Osteocyte (in vitro differentiated cells): ENCODE results near the gene SLC1A3. TPM values are rescaled to one million over a fixed set of nuclear protein-coding genes. Genes with fewer than 3 reads are reported as not detected.
"Not testable (repeated sequence)": the region's sequence is repeated elsewhere in the genome, so short reads cannot be mapped to it uniquely, and the experiment has no call there.

Experiments
- DNase-seq: peaks from one replicate; pipeline ENCODE4 v3.0.0; 2021; ENCODE audit warnings: mixed read lengths; ENCODE audit not compliant: unreplicated experiment; ENCODE audit errors: extremely low spot score
- H3K27ac Mint-ChIP-seq: one replicate; pipeline ENCODE4 v1.8.0; 2021; ENCODE audit warnings: mild to moderate bottlenecking, mixed read lengths; ENCODE audit not compliant: unreplicated experiment
- H3K27me3 Mint-ChIP-seq: one replicate; pipeline ENCODE4 v1.8.0; 2021; ENCODE audit warnings: mixed read lengths; ENCODE audit not compliant: unreplicated experiment
- H3K36me3 Mint-ChIP-seq: one replicate; pipeline ENCODE4 v1.8.0; 2021; ENCODE audit warnings: mixed read lengths; ENCODE audit not compliant: unreplicated experiment
- H3K4me1 Mint-ChIP-seq: one replicate; pipeline ENCODE4 v1.8.0; 2021; ENCODE audit warnings: mixed read lengths; ENCODE audit not compliant: unreplicated experiment
- H3K4me3 Mint-ChIP-seq: one replicate; pipeline ENCODE4 v1.8.0; 2021; ENCODE audit warnings: mild to moderate bottlenecking, moderate library complexity, mixed read lengths; ENCODE audit not compliant: unreplicated experiment
- H3K9me3 Mint-ChIP-seq: one replicate; pipeline ENCODE4 v1.8.0; 2021; ENCODE audit warnings: mixed read lengths; ENCODE audit not compliant: unreplicated experiment
- CTCF ChIP-seq: fragments of 200-600 bp; sonication (generic); IDR thresholded peaks from 2 replicates; pipeline ENCODE4 v1.5.0; 2021; ENCODE audit warnings: antibody characterized with exemption, mild to moderate bottlenecking, moderate library complexity
- total RNA-seq: library from RNA; stranded (reverse); gene quantifications from 2 replicates; pipeline ENCODE4 v1.2.1, GENCODE V29; 2021

SLC1A3 gene
- total RNA-seq, 1 donor from 2014 or later, result 19.9 TPM

GRCh38 chr5:36638056-36638455 lies 31.6 kb downstream of the SLC1A3 start:
- TF ChIP-seq CTCF, result no peak
- peaks cover 25% of the 10 kb centered on the region for H3K27me3 Mint-ChIP-seq

GRCh38 chr5:36640949-36641348 lies 34.5 kb downstream of the SLC1A3 start:
- no peaks in the 10 kb centered on the region for H3K9me3 Mint-ChIP-seq
- TF ChIP-seq CTCF, result no peak
- peaks cover 16% of the 10 kb centered on the region for H3K4me1 Mint-ChIP-seq
- H3K27me3 Mint-ChIP-seq, result peaks cover 19% of the 10 kb centered on the region
- H3K36me3 Mint-ChIP-seq, result peaks cover 6% of the 10 kb centered on the region
- no peak overlapping the region for H3K27ac Mint-ChIP-seq
- no peak overlapping the region for H3K4me3 Mint-ChIP-seq
- no peak for DNase-seq

More at GRCh38 chr5:36638056-36638455, 31.6 kb downstream of the SLC1A3 start:
- no peak for DNase-seq
- Mint-ChIP-seq H3K4me1 (peaks cover 16% of the 10 kb centered on the region), H3K27ac (no peak overlapping the region), H3K9me3 (no peaks in the 10 kb centered on the region), H3K36me3 (peaks cover 8% of the 10 kb centered on the region), H3K4me3 (no peak overlapping the region)

GRCh38 chr5:36641431-36641830 lies 35.0 kb downstream of the SLC1A3 start:
- no peak for DNase-seq
- Mint-ChIP-seq H3K4me1 (peaks cover 16% of the 10 kb centered on the region), H3K27me3 (peaks cover 16% of the 10 kb centered on the region), H3K9me3 (no peaks in the 10 kb centered on the region), H3K4me3 (no peak overlapping the region), H3K27ac (no peak overlapping the region), H3K36me3 (peaks cover 5% of the 10 kb centered on the region)
- TF ChIP-seq CTCF, result no peak

GRCh38 chr5:36642089-36642488 lies 35.7 kb downstream of the SLC1A3 start:
- H3K4me3 Mint-ChIP-seq, result no peak overlapping the region
- no peak overlapping the region for H3K27ac Mint-ChIP-seq
- peaks cover 16% of the 10 kb centered on the region for H3K4me1 Mint-ChIP-seq
- DNase-seq, result no peak
- peaks cover 6% of the 10 kb centered on the region for H3K36me3 Mint-ChIP-seq
- H3K9me3 Mint-ChIP-seq, result no peaks in the 10 kb centered on the region
- H3K27me3 Mint-ChIP-seq, result peaks cover 17% of the 10 kb centered on the region
- TF ChIP-seq CTCF, result no peak

DNA sequence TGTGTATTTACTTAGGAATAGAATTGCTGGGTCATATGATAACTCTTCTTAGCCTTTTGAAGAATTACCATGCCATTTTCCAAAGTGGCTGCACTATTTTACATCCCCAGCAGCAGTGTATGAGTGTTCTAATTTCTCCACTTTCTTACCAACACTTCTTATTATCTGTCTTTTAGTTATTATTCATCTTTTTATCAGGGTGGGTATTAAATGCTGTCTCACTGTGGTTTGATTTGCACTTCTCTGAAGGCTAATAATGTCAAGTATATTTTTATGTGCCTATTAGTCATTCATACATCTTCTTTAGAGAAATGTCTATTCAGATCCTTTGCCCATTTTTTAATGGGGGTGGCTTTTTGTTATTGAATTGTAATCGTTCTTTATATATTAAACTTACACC lies 36.8 kb downstream of the SLC1A3 start:
- Mint-ChIP-seq H3K36me3 (peaks cover 6% of the 10 kb centered on the region), H3K4me3 (no peak overlapping the region)

GRCh38 chr5:36643841-36644240 lies 37.4 kb downstream of the SLC1A3 start:
- H3K27me3 Mint-ChIP-seq, result peaks cover 11% of the 10 kb centered on the region
- not testable (repeated sequence) for DNase-seq, H3K27ac Mint-ChIP-seq, H3K36me3 Mint-ChIP-seq, H3K9me3 Mint-ChIP-seq, H3K4me3 Mint-ChIP-seq
- peaks cover 16% of the 10 kb centered on the region for H3K4me1 Mint-ChIP-seq

More for the DNA sequence above, 36.8 kb downstream of the SLC1A3 start:
- peaks cover 16% of the 10 kb centered on the region for H3K4me1 Mint-ChIP-seq
- no peak for DNase-seq
- TF ChIP-seq CTCF, result no peak
- no peak overlapping the region for H3K27ac Mint-ChIP-seq
- H3K9me3 Mint-ChIP-seq, result no peaks in the 10 kb centered on the region
- H3K27me3 Mint-ChIP-seq, result peaks cover 14% of the 10 kb centered on the region
